HG03196 (cell line): ENCODE data around the gene CCR3.

Experiments used
- ATAC-seq: cut with Tn5 transposase; IDR thresholded peaks from one replicate; pipeline ENCODE4 v1.9.1; 2021; ENCODE audit not compliant: unreplicated experiment

CCR3 gene

GRCh38 chr3:46293991-46294833 lies 52.0 kb downstream of the CCR3 start:
- ATAC-seq, result no peak

DNA sequence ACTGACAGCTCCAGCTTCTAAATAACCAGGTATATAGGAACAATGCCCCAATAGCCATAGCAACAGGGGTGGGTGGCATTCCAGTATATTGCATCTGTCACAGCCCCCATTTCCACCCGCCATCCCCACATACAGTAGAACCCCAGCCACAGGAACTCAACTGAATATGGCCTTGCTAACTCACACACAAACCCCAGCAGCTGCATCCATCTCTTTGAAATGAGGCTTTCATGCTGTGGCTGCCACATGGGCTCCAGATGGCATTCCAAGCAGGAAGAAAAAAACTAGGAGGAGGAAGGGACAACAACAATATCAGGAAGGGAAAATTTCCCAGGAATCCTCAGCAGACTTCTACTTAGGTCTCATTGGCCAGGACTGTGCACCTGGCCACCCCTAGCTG lies 54.6 kb downstream of the CCR3 start:
- no peak for ATAC-seq

GRCh38 chr3:46297658-46298423 lies 55.6 kb downstream of the CCR3 start:
- no peak for ATAC-seq

- no peak for ATAC-seq
Measured at GRCh38 chr3:46298871-46299607, 56.8 kb downstream of the CCR3 start.

DNA sequence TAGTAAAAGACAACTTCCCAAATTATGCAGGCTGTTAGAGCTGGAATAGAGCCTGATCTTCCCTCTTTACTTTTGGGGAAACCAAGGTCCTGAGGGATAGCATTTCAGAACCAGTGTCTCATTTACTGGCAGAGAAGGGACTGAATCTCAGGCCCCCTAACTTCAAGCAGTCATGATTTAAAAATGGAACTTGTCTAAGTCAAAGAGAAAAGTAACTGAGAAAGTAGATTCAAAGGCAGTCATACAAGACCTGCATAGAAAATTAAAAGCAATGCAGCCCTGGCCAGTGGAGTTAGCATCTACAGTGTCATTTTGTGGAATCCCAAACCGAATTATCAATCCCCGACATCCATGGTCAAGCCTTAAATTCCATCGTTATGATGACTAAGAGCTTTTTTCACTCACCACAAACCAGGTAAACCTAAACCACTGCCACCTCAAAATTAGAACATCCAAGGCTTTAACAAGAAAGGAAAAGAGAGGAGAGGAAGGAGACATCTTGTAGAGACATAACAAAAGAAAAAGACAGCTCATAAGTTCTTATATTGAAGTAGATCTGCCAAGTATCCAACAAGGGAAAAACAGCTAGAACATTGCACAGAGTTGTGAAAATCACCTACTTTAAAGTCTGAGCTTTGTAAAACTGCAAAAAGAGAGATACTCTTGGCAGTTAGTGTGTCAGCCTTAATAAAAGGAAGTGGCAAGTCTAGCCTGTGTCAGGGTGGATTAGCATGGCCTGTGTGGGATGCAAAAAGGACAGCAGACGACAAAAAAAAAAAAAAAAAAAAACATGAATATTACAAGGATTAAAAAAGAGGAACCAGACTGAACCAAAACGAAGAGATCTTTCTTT lies 57.6 kb downstream of the CCR3 start:
- ATAC-seq, result no peak

DNA sequence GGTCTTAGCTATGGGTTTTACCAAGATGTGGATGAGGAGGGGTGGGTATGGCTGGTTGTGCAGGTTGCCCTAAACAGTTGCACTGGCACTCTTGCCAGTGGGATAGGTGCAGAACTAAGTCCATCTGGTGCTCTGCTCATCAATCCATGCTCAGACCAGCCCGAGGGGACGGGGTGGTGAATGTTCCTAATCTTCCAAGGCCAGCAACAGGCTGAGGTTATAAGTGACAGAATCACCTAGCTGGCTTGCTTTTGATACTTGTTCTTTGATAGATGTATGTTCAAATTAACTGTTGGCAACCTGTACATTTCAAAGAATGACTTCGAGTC lies 58.2 kb downstream of the CCR3 start:
- ATAC-seq, result no peak

GRCh38 chr3:46301122-46301835 lies 59.0 kb downstream of the CCR3 start:
- no peak for ATAC-seq

DNA sequence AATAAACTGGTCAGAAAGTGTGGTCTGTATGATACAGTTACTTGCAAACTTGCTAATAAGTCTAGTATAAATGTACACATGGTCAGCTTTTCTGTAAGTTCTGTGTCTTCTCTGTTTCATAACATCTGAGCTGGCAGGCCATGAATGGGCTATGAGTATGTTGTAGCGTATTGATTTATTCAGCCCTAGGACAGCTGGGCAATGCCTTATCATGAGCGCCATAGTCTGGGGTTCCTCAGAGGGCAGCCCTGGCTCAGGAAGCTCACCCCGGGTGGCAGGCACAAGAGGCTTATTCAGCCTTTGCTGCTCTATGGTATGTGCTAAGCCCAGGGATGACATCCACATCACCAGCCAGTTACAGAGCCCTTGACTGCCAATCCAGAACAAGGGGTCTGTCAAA lies 61.0 kb downstream of the CCR3 start:
- no peak for ATAC-seq

GRCh38 chr3:46304739-46305138 lies 62.5 kb downstream of the CCR3 start:
- ATAC-seq, result no peak

DNA sequence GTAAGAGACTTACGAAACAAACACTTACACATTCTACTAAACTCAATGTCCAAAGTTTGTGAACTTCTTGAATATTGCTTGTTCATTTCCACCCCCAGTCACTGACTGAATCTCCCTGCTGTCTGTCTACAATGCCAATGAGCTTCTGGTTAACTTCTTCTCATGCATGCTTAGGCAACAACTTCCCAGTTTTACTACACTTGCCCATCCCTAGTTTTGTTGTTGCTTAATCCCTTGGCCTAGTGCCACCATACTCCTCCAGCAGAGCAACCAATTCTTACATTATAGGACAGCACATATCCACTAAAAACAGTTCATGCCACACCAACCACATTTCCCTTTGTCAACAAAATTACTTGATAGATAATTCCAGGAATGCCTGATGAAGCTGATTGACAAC lies 70.7 kb downstream of the CCR3 start:
- no peak for ATAC-seq

DNA sequence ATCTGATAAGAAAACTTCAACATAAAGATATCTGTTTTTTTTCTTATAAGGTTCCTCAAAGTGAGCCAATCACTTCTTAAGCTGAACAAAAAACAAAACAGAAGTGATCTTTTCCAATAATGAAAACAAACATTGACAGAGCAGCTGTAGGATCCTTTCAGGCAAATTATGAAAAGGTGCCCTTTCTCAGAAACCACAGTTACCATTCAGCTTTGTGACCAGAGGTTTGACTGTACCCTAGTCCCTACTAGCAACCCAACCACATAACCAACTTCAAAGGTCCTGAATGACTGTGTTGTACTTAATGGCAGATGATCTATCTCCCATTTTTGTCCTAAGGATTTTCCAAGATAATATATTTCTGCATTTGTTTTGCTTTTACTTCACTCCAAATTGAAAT lies 72.3 kb downstream of the CCR3 start:
- ATAC-seq, result no peak

DNA sequence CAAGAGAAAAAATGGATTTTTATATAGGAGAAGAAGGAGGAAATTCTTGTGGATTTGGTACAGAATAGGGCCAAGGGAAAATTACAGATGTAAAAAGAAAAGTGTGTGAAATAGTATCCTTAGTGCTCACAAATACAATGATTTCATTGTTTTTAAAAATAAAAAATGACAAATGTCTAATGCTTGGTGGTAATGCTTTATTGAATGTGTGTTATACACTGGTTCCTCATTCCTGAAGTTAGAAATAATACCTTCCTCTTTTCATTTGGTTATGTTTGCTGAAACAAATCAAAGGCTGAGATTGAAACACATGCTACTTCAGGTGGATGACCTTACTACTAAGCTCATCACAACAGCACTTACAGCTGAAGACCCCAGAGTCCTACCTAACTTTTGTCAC lies 73.9 kb downstream of the CCR3 start:
- no peak for ATAC-seq
